Fibroblast of skin of scalp (primary cell): ENCODE results near the gene CCDC169.
A peak's percentile ranks its signal among the peaks of the same experiment; 100 is the strongest.
"Not testable (repeated sequence)": the region's sequence is repeated elsewhere in the genome, so short reads cannot be mapped to it uniquely, and the experiment has no call there.

ENCODE experiments used
- DNase-seq: peaks from one replicate; pipeline ENCODE4 v3.0.0-alpha.2; 2013

The CCDC169 gene

DNA sequence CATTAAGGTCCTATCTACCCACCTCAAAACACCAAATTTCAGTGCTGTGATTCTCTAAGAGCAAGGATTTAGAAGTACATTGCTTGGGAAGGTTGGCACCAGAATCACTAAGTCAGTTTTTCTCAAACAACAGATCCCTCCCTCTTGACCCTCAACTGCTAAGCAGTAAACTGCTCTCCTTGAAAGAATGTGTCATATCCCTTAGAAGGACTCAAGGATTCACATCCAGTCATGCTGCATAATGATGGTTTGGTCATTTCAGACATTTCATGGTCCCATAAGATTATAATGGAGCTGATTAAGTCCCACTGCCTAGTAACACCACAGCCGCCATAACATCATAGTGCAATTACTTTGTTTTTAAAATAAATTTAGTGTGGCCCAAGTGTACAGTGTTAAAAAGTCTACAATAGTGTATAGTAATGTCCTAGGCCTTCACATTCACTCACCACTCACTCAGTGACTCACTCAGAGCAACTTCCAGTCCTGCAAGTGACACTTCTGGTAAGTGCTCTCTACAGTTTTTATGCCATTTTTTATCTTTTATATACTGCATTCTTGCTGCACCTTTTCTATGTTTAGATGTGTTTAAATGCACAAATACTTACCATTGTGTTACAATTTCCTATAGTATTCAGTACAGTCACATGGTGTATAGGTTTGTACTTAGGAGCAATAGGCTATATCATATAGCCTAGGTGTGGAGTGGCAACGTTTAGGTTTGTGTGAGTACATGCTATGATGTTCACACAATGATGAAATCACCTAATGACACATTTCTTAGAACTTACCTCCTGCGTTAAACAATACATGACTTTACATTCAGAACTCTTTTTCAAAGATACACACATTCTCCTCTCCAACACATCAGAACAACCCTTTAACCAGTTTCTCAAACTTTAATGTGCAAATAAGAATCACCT, 15.7 kb upstream of the CCDC169 start:
- DNase-seq = no peak

DNA sequence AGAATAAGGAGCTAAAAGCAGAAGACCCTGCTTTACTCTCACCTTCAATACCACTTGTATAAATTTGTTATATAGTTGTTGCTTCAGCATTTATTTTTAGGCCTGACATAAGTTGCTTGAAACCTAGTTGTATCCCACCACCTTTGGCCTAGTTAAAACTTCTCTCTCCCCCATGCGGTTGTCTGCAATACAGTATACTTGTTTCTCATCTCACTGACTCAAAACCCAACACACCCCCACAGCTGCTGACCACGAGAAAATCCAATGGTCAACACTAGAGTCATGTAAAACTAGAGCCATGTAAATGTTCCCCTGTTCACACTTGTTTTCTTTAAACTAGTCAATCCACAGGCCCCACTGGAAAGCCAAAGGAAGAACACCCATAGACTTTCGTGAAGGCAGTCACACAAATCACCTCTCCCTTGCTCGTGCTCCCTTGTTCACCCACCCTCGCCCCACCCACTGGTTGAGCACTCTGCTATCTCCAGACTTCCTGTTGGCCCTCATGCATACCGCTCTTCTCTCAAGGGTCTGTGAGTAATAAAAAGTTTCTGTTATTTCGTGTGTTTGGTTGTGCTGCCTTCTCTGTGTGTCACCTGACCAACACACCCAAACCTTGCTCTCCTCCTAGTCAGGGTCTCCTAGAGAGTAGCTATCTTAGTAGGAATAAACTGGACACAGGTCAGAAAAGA, 12.9 kb upstream of the CCDC169 start:
- no peak for DNase-seq

DNA sequence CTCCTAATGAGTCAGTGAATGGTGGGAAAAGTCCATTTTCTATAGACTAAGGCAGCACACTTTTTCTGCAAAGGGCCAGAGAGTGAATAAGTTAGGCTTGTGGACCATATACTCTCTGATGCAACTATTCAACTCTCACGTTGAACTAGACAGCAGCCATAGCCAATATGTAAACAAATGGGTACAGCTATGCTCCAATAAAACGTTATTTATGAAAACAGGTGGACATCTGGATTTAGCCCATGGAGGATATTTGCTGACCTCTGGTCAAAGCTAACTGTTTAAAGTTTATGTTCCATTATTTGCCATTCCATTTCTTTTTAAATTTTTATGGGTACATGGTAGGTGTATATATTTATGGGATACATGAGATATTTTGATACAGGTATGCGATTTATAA, 4.7 kb upstream of the CCDC169 start:
- DNase-seq = no peak

DNA sequence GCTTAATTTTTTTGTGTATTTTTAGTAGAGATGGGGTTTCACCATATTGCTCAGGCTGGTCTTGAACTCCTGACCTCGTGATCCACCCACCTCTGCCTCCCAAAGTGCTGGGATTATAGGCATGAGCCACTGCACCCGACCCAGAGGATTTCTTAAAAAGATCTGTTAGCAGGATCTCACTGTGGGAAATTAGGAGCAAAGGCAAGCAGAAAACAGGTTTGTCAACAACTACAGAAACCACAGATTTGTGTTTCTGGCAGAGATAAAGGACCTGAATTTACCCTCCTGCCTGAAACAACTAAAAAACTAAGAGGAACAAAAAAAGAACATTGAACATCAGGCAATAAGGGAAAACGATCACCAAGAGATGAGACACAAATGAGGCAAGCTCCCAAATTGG, 1.9 kb upstream of the CCDC169 start:
- DNase-seq = not testable (repeated sequence)

GRCh38 chr13:36298535-36299068, 988 bp upstream of the CCDC169 start:
- DNase-seq = no peak

DNA sequence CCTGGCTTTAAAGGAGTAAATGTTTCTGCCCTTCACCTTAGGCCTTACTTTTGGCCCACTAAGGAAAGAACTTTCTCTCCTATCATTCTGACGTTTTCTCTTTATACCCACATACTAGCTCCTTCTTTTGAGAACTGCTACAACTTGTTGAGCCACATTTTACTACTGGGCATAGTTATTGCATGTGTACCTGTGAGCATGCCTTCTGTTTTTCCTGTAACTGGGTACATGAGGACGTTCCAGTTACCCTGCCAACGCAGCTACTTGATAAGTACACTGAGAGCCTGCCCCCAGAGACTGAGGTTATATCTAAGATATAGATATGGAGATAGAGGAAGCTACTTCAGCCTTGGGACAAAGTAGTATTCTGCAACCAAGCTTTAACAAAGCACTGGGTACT, 3.5 kb downstream of the CCDC169 start:
- DNase-seq = no peak

GRCh38 chr13:36293497-36293896, 4.1 kb downstream of the CCDC169 start:
- no peak for DNase-seq

DNA sequence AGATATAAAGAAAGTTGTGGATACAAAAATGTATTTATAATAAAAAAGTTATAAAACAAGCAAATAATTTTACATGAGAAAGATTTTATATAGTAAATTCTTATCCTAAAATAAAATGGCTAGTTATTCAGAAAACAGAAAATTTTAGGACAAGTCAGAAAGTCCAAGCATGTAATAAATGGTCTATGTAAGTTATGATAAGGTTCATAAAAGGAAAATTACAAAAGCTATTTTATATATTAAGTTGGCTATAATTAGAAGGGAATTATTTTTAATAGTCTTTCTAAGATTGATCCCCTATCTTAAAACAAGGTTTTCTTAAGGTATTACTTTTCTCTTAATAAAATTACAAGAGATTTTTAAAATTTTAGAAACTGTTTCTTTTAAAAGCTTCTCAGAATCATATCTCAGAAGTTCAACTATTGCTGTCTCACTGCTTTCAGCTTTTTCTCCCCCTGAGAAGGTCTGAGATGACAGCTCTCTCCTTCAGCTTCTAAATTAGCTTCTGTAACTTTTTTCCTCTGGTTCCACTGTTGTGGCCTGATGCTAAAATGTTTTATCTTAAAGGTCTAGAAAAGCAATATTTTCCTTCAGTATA, 8.7 kb downstream of the CCDC169 start:
- no peak for DNase-seq

- DNase-seq = no peak
Observed at GRCh38 chr13:36286006-36286405, 11.6 kb downstream of the CCDC169 start.

DNA sequence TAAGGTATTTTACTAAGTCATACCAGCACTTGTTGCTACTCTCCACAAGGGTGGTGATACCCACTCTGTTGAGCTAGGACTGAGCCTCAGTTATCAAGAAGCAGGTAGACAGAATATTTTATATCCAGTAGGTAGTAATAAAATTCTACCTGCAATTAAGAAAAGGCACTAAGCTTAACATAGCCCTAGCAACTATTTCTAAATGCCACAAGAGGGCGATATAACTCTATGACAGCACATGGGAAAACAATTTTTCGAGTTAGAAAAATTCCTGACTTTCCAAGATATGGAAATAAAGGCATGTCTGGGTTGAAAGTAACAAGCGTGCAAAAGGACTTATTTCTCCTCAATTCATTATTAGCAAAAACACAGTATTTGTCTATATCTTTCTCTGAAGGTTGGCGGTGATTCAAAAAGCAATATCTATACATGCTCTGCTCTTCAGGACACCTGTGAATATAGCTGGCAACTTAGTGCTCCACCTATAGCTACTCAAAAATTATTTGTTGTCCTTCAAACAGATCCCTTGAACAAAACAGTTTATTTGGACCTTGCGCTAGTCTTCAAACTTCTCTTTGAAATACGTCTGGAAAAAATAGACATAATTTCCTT, 14.7 kb downstream of the CCDC169 start:
- DNase-seq = peak; percentile 56

- peak; percentile 80 for DNase-seq
Observed at GRCh38 chr13:36275190-36276002, 22.2 kb downstream of the CCDC169 start.

GRCh38 chr13:36273431-36273830, 24.2 kb downstream of the CCDC169 start:
- DNase-seq = peak; percentile 54

GRCh38 chr13:36261976-36262375, 35.6 kb downstream of the CCDC169 start:
- DNase-seq = peak; percentile 23

- DNase-seq = no peak
Observed at GRCh38 chr13:36261011-36261410, 36.6 kb downstream of the CCDC169 start.

DNA sequence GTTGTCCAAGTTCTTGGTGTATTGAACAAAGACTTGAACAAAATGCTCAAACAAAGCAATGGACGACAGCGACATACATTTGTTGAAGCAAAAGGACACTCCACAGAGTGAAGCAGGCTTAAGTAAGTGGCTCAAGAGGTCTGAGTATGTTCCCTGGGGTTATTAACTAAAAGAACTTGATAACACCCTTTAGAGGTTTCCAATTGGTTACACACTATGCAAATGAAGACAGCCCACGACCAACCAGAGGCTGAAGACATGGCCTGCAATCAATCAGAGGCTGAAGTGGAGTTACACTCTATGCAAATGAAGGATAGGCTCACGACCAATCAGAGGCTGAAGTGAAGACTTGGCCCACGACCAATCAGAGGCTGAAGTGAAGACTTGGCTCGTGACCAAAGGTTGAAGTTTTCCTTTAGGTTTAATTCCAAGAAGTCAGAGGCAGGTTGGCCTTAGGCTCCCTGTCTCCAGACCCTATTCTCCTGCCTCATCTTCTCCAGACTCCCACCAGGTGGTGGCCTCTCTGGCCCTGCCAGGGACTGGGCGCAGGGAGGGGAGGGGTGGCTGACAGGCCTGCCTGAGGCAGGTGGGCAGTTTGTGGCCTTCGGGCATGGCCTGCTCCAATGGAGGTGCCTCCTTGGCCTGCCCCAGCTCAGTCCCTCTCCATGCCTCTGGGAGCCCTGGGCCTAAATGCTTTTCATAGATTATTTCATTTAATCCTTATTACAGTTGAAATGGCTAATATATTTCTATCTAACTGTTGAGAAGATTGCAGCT, 38.1 kb downstream of the CCDC169 start:
- no peak for DNase-seq

GRCh38 chr13:36258831-36259230, 38.8 kb downstream of the CCDC169 start:
- DNase-seq = no peak

DNA sequence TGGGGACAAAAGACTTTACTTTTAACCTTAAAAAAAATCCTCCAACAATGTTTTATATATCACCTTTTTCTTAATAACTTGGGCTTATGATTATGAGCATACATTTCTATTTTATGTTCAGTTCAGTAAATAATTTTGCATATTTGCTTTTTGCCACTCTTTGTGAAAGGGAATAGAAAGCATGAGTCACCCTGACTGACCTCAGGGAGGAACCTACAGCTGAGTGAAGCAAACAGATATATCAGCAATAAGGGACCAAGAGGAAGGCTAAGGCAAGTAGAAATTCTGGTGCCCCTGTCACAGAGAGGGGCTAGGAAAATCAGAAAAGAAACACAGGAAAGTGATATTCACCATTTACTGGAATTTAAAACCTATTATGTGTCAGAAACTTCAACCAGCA, 46.1 kb downstream of the CCDC169 start:
- no peak for DNase-seq

- no peak for DNase-seq
Observed at GRCh38 chr13:36251017-36251416, 46.6 kb downstream of the CCDC169 start.

- no peak for DNase-seq
Observed at GRCh38 chr13:36248700-36249099, 48.9 kb downstream of the CCDC169 start.

DNA sequence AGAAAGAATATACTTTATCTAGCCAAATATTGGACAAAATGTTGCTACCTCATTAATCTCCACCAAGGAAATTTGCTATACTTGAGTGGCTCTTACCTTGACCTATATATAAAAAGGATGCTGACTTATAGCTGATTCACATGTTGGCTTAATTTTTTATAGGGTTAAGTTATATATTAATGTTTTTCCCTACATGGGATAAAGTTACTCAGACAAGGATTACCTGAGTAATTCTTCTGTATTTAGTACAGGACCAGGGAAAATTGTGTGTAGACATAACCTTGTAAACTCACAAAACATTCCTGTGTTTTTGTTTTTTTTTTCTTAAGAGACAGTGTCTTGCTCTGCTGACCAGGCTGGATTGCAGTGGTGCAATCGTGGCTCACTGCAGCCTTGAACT, 52.6 kb downstream of the CCDC169 start:
- no peak for DNase-seq

GRCh38 chr13:36244073-36244472, 53.5 kb downstream of the CCDC169 start:
- DNase-seq = no peak
